HepG2 (cell line): ENCODE results near the gene NCOR2. TPM values are rescaled to one million over a fixed set of nuclear protein-coding genes. Genes with fewer than 3 reads are reported as not detected.
A peak's percentile ranks its signal among the peaks of the same experiment; 100 is the strongest.

ENCODE experiments used
- KDM3A ChIP-seq: IDR thresholded peaks from 2 replicates; pipeline ENCODE4 v1.6.1; 2018; ENCODE audit warnings: low read depth, missing compliant biosample characterization
- LBX2 ChIP-seq: sonication (generic); formaldehyde crosslinking; IDR thresholded peaks from 2 replicates; pipeline ENCODE4 v1.5.0; 2020; ENCODE audit warnings: missing genetic modification reagents, mild to moderate bottlenecking, borderline replicate concordance
- MIER2 ChIP-seq: IDR thresholded peaks from 2 replicates; pipeline ENCODE4 v1.6.1; 2016; ENCODE audit warnings: missing biosample characterization, missing genetic modification reagents
- NR2F1 ChIP-seq, 2 experiments: fragments of 450-650 bp in 1 of 2; formaldehyde crosslinking in 1 of 2; IDR thresholded peaks; 2 replicates each; pipeline versions ENCODE4 v1.5.0 to v1.6.1; 2016 to 2020; ENCODE audit warnings: mild to moderate bottlenecking in 1 of 2, missing compliant biosample characterization in 1 of 2, missing genetic modification reagents in 1 of 2, moderate library complexity in 1 of 2
- NR2F6 ChIP-seq, 2 experiments: IDR thresholded peaks; 2 replicates each; pipeline ENCODE4 v1.6.1; 2016; ENCODE audit warnings: antibody characterized with exemption in 1 of 2, mild to moderate bottlenecking in 1 of 2
- SETDB1 ChIP-seq: sonication (generic); formaldehyde crosslinking; IDR thresholded peaks from 2 replicates; pipeline ENCODE4 v1.5.1; 2020; ENCODE audit warnings: missing genetic modification reagents, mild to moderate bottlenecking, borderline replicate concordance
- ZEB1 ChIP-seq: IDR thresholded peaks from 2 replicates; pipeline ENCODE4 v1.6.1; 2012; ENCODE audit warnings: mild to moderate bottlenecking, low read depth, inconsistent platforms; ENCODE audit not compliant: insufficient replicate concordance
- ZFP82 ChIP-seq: sonication (generic); formaldehyde crosslinking; IDR thresholded peaks from 2 replicates; pipeline ENCODE4 v1.5.1; 2020; ENCODE audit warnings: mild to moderate bottlenecking, missing genetic modification reagents, borderline replicate concordance
- ZNF12 ChIP-seq: sonication (generic); formaldehyde crosslinking; IDR thresholded peaks from 2 replicates; pipeline ENCODE4 v1.5.0; 2020; ENCODE audit warnings: missing genetic modification reagents
- ZNF121 ChIP-seq: sonication (generic); formaldehyde crosslinking; IDR thresholded peaks from 2 replicates; pipeline ENCODE4 v1.5.0; 2020; ENCODE audit warnings: mild to moderate bottlenecking, missing genetic modification reagents
- ZSCAN20 ChIP-seq: sonication (generic); formaldehyde crosslinking; IDR thresholded peaks from 2 replicates; pipeline ENCODE4 v1.4.0; 2020; ENCODE audit warnings: missing genetic modification reagents, mild to moderate bottlenecking, borderline replicate concordance
- polyA plus RNA-seq, 8 experiments: library from polyadenylated mRNA; depleted of rRNA in 3 of 8; stranded (reverse) in 7 of 8; unstranded in 1 of 8; fragments of >200 nt; fragmentation: Illumina TruSeq in 4 of 8; extraction: Trizol in 4 of 8; gene quantifications; 2 replicates each; pipeline versions ENCODE4 v1.2.1 to v1.2.3, GENCODE V29; 2011 to 2016; ENCODE audit warnings: low read depth in 4 of 8, missing spikeins in 1 of 8, mixed read lengths in 1 of 8; ENCODE audit not compliant: insufficient read depth in 1 of 8
- total RNA-seq, 5 experiments: library from RNA; depleted of rRNA; stranded (reverse); fragments of >200 nt; fragmentation: Illumina TruSeq; extraction: Trizol; gene quantifications; 2 replicates each; pipeline ENCODE4 v1.2.3, GENCODE V29; 2016; ENCODE audit warnings: low read depth in 1 of 5
- TF ChIP-seq, protein P1 (sequence below): sonication (generic); formaldehyde crosslinking; IDR thresholded peaks from 2 replicates; pipeline ENCODE4 v1.5.0; 2020; ENCODE audit warnings: missing genetic modification reagents, mild to moderate bottlenecking, borderline replicate concordance
- TF ChIP-seq, protein P2 (sequence below): sonication (generic); formaldehyde crosslinking; IDR thresholded peaks from 2 replicates; pipeline ENCODE4 v1.4.0; 2020; ENCODE audit warnings: missing genetic modification reagents

The NCOR2 gene
- total and polyA plus RNA-seq, 2 of the 13 experiments (the other 11 are each of a cell fraction or from before 2014, with no cell fraction given) = 4.5 to 5.7 TPM

- TF ChIP-seq KDM3A (CRISPR knock-in tag) (no peak), ZSCAN20 (no peak), ZEB1 (no peak), NR2F1 (CRISPR knock-in tag; IDR thresholded peaks at IDR 0.05) (peak in 1 of 2 experiments; percentile 23; a peak in 1 of 4 replicates), SETDB1 (CRISPR knock-in tag) (no peak), ZNF121 (no peak), MIER2 (CRISPR knock-in tag) (no peak), ZFP82 (0 out of 2 replicates have a peak, but pooled peaks have one; percentile 34), LBX2 (no peak), NR2F6 (IDR thresholded peaks at IDR 0.05) (0 out of 2 replicates have a peak, but pooled peaks have one; percentile 31), NR2F6 (CRISPR knock-in tag; IDR thresholded peaks at IDR 0.05) (no peak; the same call in 1 of the 2 replicates), ZNF12 (CRISPR knock-in tag) (no peak)
- TF ChIP-seq, protein P1, sequence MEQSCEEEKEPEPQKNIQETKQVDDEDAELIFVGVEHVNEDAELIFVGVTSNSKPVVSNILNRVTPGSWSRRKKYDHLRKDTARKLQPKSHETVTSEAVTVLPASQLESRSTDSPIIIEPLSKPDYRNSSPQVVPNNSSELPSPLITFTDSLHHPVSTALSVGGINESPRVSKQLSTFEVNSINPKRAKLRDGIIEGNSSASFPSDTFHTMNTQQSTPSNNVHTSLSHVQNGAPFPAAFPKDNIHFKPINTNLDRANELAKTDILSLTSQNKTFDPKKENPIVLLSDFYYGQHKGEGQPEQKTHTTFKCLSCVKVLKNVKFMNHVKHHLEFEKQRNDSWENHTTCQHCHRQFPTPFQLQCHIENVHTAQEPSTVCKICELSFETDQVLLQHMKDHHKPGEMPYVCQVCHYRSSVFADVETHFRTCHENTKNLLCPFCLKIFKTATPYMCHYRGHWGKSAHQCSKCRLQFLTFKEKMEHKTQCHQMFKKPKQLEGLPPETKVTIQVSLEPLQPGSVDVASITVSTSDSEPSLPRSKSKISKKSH (CRISPR knock-in tag) = no peak
- TF ChIP-seq, protein P2, sequence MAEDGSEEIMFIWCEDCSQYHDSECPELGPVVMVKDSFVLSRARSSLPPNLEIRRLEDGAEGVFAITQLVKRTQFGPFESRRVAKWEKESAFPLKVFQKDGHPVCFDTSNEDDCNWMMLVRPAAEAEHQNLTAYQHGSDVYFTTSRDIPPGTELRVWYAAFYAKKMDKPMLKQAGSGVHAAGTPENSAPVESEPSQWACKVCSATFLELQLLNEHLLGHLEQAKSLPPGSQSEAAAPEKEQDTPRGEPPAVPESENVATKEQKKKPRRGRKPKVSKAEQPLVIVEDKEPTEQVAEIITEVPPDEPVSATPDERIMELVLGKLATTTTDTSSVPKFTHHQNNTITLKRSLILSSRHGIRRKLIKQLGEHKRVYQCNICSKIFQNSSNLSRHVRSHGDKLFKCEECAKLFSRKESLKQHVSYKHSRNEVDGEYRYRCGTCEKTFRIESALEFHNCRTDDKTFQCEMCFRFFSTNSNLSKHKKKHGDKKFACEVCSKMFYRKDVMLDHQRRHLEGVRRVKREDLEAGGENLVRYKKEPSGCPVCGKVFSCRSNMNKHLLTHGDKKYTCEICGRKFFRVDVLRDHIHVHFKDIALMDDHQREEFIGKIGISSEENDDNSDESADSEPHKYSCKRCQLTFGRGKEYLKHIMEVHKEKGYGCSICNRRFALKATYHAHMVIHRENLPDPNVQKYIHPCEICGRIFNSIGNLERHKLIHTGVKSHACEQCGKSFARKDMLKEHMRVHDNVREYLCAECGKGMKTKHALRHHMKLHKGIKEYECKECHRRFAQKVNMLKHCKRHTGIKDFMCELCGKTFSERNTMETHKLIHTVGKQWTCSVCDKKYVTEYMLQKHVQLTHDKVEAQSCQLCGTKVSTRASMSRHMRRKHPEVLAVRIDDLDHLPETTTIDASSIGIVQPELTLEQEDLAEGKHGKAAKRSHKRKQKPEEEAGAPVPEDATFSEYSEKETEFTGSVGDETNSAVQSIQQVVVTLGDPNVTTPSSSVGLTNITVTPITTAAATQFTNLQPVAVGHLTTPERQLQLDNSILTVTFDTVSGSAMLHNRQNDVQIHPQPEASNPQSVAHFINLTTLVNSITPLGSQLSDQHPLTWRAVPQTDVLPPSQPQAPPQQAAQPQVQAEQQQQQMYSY (CRISPR knock-in tag) = no peak
Measured at GRCh38 chr12:124568431-124569374, 1.3 kb upstream of the NCOR2 start (continued).
